K562 (cell line): ENCODE data around the gene PITHD1. TPM values are rescaled to one million over a fixed set of nuclear protein-coding genes. Genes with fewer than 3 reads are reported as not detected.

Experiments
- ETS1 ChIP-seq: conservative IDR thresholded peaks from 2 replicates; pipeline ENCODE4 v1.6.1; 2011; ENCODE audit warnings: low read depth, mild to moderate bottlenecking, low read length; ENCODE audit not compliant: control insufficient read depth
- POLR2G ChIP-seq: fragments of 200-400 bp; formaldehyde crosslinking; IDR thresholded peaks from 2 replicates; pipeline ENCODE4 v1.6.1; 2017; ENCODE audit warnings: low read depth, mild to moderate bottlenecking, antibody characterized with exemption, low read length, moderate library complexity
- ZEB2 ChIP-seq: fragments of 450-650 bp; IDR thresholded peaks from 2 replicates; pipeline ENCODE4 v1.6.1; 2016
- ZMIZ1 ChIP-seq, 2 experiments: fragments of 150-350 bp in 1 of 2; IDR thresholded peaks; 2 replicates each; pipeline ENCODE4 v1.6.1; 2012 to 2016; ENCODE audit warnings: low read depth in 2 of 2, low read length in 2 of 2, mild to moderate bottlenecking in 1 of 2, moderate library complexity in 1 of 2
- ZNF551 ChIP-seq: fragments of 250-450 bp; sonication (Bioruptor Pico); IDR thresholded peaks from 2 replicates; pipeline ENCODE4 v1.5.0; 2021; ENCODE audit warnings: mild to moderate bottlenecking, moderate library complexity
- polyA plus RNA-seq, 8 experiments: library from polyadenylated mRNA; depleted of rRNA in 4 of 8; stranded (reverse) in 5 of 8; unstranded in 3 of 8; fragments of >200 nt; fragmentation: Nextera tagmentation in 2 of 8; fragmentation: Illumina TruSeq in 1 of 8; extraction: Ambion mirVana in 2 of 8; extraction: Trizol in 1 of 8; gene quantifications; 2 replicates each; pipeline versions ENCODE4 v1.2.1 to v1.2.3, GENCODE V29; 2011 to 2014; ENCODE audit warnings: inconsistent platforms in 1 of 8, missing spikeins in 1 of 8
- total RNA-seq, 7 experiments: library from RNA; depleted of rRNA in 6 of 7; stranded (reverse); fragments of >200 nt in 6 of 7; fragmentation: Illumina TruSeq in 2 of 7; extraction: Trizol in 2 of 7; gene quantifications; 2 replicates each; pipeline versions ENCODE4 v1.2.1 to v1.2.3, GENCODE V29; 2011 to 2021; ENCODE audit warnings: low replicate concordance in 1 of 7
- TF ChIP-seq, protein P1 (sequence below): fragments of 450-650 bp; IDR thresholded peaks from 2 replicates; pipeline ENCODE4 v1.6.1; 2016; ENCODE audit warnings: mild to moderate bottlenecking, moderate library complexity

Gene PITHD1
- total and polyA plus RNA-seq, 9 of the 15 experiments (the other 6 are each of a cell fraction or from before 2014, with no cell fraction given): 46.5 to 175 (median 149) TPM

DNA sequence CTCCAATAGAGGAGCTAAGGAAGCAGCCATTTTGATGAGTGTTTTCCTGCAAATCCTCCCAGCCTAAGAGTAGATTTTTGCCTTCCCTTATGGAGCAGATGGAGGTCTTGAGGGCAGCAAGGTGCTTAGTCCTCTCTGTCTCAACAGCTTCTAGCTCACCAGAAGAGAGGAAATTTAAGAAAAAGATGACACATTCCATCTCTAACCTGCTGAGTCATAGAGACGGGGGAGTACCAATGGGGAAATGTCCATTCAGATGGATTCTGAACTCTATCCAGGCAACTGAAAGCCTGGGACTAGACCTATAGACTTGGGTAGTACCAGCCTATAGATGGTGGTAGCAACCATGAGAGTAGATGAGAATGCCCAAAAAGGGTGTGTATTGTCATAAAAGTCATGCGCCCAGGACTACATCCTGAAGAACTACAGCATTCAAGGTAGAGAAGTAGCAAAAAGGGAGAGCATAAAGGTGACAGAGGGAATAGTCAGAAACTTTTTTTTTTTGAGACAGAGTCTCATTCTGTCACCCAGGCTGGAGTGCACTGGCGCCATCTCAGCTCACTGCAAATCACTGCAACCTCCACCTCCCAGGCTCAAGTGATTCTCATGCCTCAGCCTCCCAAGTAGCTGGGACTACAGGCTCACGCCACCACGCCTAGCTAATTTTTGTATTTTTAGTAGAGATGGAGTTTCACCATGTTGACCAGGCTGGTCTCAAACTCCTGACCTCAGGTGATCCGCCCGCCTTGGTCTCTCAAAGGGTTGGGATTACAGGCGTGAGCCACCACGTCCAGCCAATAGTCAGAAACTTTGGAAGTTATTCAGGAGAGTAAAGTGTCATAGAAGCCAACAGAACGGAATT is 45.6 kb upstream of the PITHD1 start (continued):
- TF ChIP-seq, protein P1, sequence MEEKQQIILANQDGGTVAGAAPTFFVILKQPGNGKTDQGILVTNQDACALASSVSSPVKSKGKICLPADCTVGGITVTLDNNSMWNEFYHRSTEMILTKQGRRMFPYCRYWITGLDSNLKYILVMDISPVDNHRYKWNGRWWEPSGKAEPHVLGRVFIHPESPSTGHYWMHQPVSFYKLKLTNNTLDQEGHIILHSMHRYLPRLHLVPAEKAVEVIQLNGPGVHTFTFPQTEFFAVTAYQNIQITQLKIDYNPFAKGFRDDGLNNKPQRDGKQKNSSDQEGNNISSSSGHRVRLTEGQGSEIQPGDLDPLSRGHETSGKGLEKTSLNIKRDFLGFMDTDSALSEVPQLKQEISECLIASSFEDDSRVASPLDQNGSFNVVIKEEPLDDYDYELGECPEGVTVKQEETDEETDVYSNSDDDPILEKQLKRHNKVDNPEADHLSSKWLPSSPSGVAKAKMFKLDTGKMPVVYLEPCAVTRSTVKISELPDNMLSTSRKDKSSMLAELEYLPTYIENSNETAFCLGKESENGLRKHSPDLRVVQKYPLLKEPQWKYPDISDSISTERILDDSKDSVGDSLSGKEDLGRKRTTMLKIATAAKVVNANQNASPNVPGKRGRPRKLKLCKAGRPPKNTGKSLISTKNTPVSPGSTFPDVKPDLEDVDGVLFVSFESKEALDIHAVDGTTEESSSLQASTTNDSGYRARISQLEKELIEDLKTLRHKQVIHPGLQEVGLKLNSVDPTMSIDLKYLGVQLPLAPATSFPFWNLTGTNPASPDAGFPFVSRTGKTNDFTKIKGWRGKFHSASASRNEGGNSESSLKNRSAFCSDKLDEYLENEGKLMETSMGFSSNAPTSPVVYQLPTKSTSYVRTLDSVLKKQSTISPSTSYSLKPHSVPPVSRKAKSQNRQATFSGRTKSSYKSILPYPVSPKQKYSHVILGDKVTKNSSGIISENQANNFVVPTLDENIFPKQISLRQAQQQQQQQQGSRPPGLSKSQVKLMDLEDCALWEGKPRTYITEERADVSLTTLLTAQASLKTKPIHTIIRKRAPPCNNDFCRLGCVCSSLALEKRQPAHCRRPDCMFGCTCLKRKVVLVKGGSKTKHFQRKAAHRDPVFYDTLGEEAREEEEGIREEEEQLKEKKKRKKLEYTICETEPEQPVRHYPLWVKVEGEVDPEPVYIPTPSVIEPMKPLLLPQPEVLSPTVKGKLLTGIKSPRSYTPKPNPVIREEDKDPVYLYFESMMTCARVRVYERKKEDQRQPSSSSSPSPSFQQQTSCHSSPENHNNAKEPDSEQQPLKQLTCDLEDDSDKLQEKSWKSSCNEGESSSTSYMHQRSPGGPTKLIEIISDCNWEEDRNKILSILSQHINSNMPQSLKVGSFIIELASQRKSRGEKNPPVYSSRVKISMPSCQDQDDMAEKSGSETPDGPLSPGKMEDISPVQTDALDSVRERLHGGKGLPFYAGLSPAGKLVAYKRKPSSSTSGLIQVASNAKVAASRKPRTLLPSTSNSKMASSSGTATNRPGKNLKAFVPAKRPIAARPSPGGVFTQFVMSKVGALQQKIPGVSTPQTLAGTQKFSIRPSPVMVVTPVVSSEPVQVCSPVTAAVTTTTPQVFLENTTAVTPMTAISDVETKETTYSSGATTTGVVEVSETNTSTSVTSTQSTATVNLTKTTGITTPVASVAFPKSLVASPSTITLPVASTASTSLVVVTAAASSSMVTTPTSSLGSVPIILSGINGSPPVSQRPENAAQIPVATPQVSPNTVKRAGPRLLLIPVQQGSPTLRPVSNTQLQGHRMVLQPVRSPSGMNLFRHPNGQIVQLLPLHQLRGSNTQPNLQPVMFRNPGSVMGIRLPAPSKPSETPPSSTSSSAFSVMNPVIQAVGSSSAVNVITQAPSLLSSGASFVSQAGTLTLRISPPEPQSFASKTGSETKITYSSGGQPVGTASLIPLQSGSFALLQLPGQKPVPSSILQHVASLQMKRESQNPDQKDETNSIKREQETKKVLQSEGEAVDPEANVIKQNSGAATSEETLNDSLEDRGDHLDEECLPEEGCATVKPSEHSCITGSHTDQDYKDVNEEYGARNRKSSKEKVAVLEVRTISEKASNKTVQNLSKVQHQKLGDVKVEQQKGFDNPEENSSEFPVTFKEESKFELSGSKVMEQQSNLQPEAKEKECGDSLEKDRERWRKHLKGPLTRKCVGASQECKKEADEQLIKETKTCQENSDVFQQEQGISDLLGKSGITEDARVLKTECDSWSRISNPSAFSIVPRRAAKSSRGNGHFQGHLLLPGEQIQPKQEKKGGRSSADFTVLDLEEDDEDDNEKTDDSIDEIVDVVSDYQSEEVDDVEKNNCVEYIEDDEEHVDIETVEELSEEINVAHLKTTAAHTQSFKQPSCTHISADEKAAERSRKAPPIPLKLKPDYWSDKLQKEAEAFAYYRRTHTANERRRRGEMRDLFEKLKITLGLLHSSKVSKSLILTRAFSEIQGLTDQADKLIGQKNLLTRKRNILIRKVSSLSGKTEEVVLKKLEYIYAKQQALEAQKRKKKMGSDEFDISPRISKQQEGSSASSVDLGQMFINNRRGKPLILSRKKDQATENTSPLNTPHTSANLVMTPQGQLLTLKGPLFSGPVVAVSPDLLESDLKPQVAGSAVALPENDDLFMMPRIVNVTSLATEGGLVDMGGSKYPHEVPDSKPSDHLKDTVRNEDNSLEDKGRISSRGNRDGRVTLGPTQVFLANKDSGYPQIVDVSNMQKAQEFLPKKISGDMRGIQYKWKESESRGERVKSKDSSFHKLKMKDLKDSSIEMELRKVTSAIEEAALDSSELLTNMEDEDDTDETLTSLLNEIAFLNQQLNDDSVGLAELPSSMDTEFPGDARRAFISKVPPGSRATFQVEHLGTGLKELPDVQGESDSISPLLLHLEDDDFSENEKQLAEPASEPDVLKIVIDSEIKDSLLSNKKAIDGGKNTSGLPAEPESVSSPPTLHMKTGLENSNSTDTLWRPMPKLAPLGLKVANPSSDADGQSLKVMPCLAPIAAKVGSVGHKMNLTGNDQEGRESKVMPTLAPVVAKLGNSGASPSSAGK: no peak
- TF ChIP-seq POLR2G: no peak
- TF ChIP-seq ETS1: no peak
- TF ChIP-seq ZEB2: no peak
- no peak for TF ChIP-seq ZMIZ1 (IDR thresholded peaks at IDR 0.05; ENCODE audit: low read depth in 2 of 2, low read length in 2 of 2)
- no peak for TF ChIP-seq ZNF551 (CRISPR knock-in tag)
